Endothelial cell (in vitro differentiated cells): ENCODE data around the gene CCNJL. TPM values are rescaled to one million over a fixed set of nuclear protein-coding genes. Genes with fewer than 3 reads are reported as not detected.

Experiments used
- DNase-seq: peaks from one replicate; pipeline ENCODE4 v3.0.0; 2021; ENCODE audit warnings: low spot score
- H3K27ac Mint-ChIP-seq: one replicate; pipeline ENCODE4 v1.8.0; 2021; ENCODE audit warnings: mixed read lengths, inconsistent platforms; ENCODE audit not compliant: unreplicated experiment
- H3K27me3 Mint-ChIP-seq: one replicate; pipeline ENCODE4 v1.8.0; 2021; ENCODE audit warnings: mild to moderate bottlenecking, moderate library complexity, mixed read lengths, inconsistent platforms; ENCODE audit not compliant: unreplicated experiment
- H3K36me3 Mint-ChIP-seq: one replicate; pipeline ENCODE4 v1.8.0; 2021; ENCODE audit warnings: mild to moderate bottlenecking, low read depth, mixed read lengths, inconsistent platforms; ENCODE audit not compliant: unreplicated experiment
- H3K4me1 Mint-ChIP-seq: one replicate; pipeline ENCODE4 v1.8.0; 2021; ENCODE audit warnings: mild to moderate bottlenecking, mixed read lengths, inconsistent platforms; ENCODE audit not compliant: unreplicated experiment
- H3K4me3 Mint-ChIP-seq: one replicate; pipeline ENCODE4 v1.8.0; 2021; ENCODE audit warnings: mild to moderate bottlenecking, mixed read lengths, inconsistent platforms; ENCODE audit not compliant: unreplicated experiment
- H3K9me3 Mint-ChIP-seq: one replicate; pipeline ENCODE4 v1.8.0; 2021; ENCODE audit warnings: mixed read lengths, inconsistent platforms; ENCODE audit not compliant: unreplicated experiment
- CTCF ChIP-seq: fragments of 200-600 bp; sonication (generic); IDR thresholded peaks from one replicate; pipeline ENCODE4 v1.5.0; 2021; ENCODE audit warnings: antibody characterized with exemption; ENCODE audit not compliant: unreplicated experiment
- long read RNA-seq: library from polyadenylated mRNA; unstranded; transcript quantifications from one replicate; pipeline ENCODE4 v2.0.0, GENCODE V29; 2020; ENCODE audit not compliant: unreplicated experiment
- total RNA-seq: library from RNA; stranded (reverse); fragmentation: NEBNext Ultra II Directional; extraction: Animal tissue kit (Norgen Biotek cat#: 25700); gene quantifications from one replicate; pipeline ENCODE4 v1.2.1, GENCODE V29; 2021; ENCODE audit not compliant: unreplicated experiment

The CCNJL gene
- 65.0 TPM for total RNA-seq
- long read RNA-seq, transcript CCNJL-201 (6 exons, 3,171 nt) = major isoform, 6 of 14 reads
- long read RNA-seq, partial matches to known transcripts = 2 of 14 reads
- long read RNA-seq, other reads (novel, unspliced or antisense) = 6 of 14 reads

DNA sequence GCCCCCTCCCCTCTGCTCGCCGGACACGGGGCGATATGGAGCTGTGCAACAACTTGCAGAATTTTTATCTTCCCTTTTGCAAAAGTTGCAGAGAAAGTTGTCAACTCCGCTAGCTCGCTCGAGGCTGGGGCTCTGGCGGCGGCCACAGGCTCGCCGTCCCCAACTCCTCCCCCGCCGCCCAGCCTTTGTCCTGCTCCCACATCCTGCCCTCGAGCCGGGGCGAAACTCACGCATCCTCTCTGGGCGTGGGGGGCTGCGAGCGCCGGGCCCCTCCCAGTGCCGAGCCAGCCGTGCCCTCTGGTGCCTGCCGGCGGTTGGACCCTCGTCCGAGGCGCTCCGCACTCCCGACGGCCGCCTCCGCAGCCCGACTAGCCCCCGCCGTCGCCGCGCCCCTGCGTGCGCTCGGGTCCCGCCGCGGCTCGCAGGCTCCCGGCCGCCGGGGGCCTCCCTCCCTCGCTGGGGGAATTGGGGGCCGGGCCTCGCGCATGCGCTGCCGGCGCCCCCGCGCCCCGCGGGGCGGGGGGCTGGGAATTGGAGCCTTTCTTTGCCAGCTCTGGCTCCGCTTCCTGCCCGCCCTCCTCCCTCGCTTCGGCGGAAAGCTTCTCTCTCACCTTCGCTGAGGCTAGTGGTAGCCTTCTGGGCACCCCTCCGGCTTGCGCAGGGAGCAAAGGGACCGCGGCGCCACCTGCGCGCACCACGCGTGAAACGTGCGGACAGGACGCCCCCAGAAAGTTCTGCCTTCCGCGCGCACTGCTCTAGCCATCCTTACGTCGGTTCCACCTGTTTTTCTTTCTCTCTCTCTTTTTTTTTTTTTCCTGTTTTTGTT, at the start of gene CCNJL:
TSS of gene CCNJL (minus strand) at position 431 of the 826 bp plus-strand sequence. CDS start 641 bp downstream, outside the sequence.
- H3K4me3 Mint-ChIP-seq = peak within 1 kb of the TSS; percentile 99
- TF ChIP-seq CTCF = no peak
- no peaks in the 10 kb centered on the region for H3K9me3 Mint-ChIP-seq

GRCh38 chr5:160361624-160362228, 49.4 kb upstream of the CCNJL start:
- Mint-ChIP-seq H3K9me3 (no peaks in the 10 kb centered on the region), H3K27me3 (peaks cover 6% of the 10 kb centered on the region), H3K27ac (no peak overlapping the region), H3K4me1 (peaks cover 4% of the 10 kb centered on the region), H3K4me3 (no peak overlapping the region), H3K36me3 (no peaks in the 10 kb centered on the region)
- DNase-seq = no peak
- no peak for TF ChIP-seq CTCF

More for the DNA sequence above, at the start of gene CCNJL:
- Mint-ChIP-seq H3K36me3 (peaks cover 23% of the 10 kb centered on the region), H3K27ac (peak within 1 kb of the TSS; percentile 83), H3K4me1 (peaks cover 49% of the 10 kb centered on the region), H3K27me3 (peaks cover 9% of the 10 kb centered on the region)
- DNase-seq = peak; percentile 86

- Mint-ChIP-seq H3K27ac (no peak overlapping the region), H3K9me3 (no peaks in the 10 kb centered on the region), H3K4me3 (no peak overlapping the region), H3K36me3 (no peaks in the 10 kb centered on the region), H3K4me1 (peaks cover 4% of the 10 kb centered on the region), H3K27me3 (peaks cover 8% of the 10 kb centered on the region)
- no peak for TF ChIP-seq CTCF
- no peak for DNase-seq
Measured at GRCh38 chr5:160360310-160360709, 47.9 kb upstream of the CCNJL start.

- DNase-seq = no peak
- Mint-ChIP-seq H3K4me1 (peaks cover 4% of the 10 kb centered on the region), H3K27ac (no peak overlapping the region), H3K36me3 (no peaks in the 10 kb centered on the region), H3K9me3 (no peaks in the 10 kb centered on the region), H3K27me3 (peaks cover 8% of the 10 kb centered on the region), H3K4me3 (no peak overlapping the region)
- no peak for TF ChIP-seq CTCF
Measured at GRCh38 chr5:160359816-160360215, 47.5 kb upstream of the CCNJL start.
